Right lobe of liver (tissue), 4 donors: ENCODE results near the gene PAX5.

Experiments
- POLR2A ChIP-seq: fragments of 450-650 bp; IDR thresholded peaks from one replicate; pipeline ENCODE4 v1.6.1; 2017; ENCODE audit warnings: antibody characterized with exemption, mild to moderate bottlenecking
- TF ChIP-seq, protein P1 (sequence below), 4 donors: fragments of 200-600 bp in 3 of 4; fragments of 450-650 bp in 1 of 4; IDR thresholded peaks; one replicate each; pipeline versions ENCODE4 v1.5.1 to v1.8.0; 2016 to 2022; ENCODE audit warnings: antibody characterized with exemption in 4 of 4, mild to moderate bottlenecking in 2 of 4
- donor health status: DM: no; HTN: no; CAD: no.
- donor health status: DM: no; HTN: no; CAD: no.
- donor health status: DM: no; HTN: yes; CAD: no.

DNA sequence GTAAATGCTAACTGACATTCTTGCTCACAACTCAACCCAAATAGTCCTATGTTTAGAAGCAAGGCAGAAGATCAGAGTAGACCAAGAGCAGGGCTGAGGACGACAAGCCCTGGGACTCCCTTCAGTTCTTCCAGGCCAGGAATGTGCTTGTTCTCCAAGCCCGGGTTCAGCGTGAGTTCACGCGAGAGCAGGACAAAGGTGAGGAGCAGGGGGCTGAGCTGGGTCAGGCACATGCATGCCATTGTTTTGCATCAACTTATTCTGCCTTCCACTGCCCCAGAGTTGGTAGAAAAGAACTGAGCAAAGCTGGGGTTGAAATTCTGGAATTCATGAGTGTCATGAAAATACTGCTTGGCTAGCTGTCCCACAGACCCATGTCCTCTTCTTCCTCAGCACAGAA, 206.5 kb downstream of the PAX5 start:
- TF ChIP-seq, protein P1, sequence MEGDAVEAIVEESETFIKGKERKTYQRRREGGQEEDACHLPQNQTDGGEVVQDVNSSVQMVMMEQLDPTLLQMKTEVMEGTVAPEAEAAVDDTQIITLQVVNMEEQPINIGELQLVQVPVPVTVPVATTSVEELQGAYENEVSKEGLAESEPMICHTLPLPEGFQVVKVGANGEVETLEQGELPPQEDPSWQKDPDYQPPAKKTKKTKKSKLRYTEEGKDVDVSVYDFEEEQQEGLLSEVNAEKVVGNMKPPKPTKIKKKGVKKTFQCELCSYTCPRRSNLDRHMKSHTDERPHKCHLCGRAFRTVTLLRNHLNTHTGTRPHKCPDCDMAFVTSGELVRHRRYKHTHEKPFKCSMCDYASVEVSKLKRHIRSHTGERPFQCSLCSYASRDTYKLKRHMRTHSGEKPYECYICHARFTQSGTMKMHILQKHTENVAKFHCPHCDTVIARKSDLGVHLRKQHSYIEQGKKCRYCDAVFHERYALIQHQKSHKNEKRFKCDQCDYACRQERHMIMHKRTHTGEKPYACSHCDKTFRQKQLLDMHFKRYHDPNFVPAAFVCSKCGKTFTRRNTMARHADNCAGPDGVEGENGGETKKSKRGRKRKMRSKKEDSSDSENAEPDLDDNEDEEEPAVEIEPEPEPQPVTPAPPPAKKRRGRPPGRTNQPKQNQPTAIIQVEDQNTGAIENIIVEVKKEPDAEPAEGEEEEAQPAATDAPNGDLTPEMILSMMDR (IDR thresholded peaks at IDR 0.05): no peak
- TF ChIP-seq POLR2A: no peak
